NCI-H226 (cell line): ENCODE data around the gene NDST1.
"Not testable (repeated sequence)": the region's sequence is repeated elsewhere in the genome, so short reads cannot be mapped to it uniquely, and the experiment has no call there.

Experiments
- DNase-seq: peaks from one replicate; pipeline ENCODE4 v3.0.0-alpha.2; 2015

The NDST1 gene

DNA sequence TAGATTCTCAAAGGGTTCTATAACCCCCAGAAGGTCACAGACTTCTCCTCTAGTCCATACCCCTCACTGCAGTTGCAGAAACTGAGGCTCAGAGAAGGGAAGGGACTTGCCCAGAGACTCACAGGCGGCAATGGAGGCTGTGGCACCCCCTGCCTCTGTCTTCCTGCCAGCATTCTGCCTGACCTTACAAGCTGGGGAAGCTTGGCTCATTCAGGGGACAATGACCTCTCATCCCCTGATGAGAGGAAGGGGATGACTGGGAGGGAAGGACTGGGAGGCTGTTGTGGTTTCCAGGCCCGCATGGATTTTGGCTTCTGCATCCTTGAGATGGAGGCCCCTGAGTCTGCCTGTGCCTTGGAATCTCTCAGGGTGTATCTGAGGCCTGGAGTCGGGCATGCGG is 897 bp downstream of the NDST1 start:
- no peak for DNase-seq

GRCh38 chr5:150509992-150510391 is 2.1 kb downstream of the NDST1 start:
- DNase-seq: no peak

DNA sequence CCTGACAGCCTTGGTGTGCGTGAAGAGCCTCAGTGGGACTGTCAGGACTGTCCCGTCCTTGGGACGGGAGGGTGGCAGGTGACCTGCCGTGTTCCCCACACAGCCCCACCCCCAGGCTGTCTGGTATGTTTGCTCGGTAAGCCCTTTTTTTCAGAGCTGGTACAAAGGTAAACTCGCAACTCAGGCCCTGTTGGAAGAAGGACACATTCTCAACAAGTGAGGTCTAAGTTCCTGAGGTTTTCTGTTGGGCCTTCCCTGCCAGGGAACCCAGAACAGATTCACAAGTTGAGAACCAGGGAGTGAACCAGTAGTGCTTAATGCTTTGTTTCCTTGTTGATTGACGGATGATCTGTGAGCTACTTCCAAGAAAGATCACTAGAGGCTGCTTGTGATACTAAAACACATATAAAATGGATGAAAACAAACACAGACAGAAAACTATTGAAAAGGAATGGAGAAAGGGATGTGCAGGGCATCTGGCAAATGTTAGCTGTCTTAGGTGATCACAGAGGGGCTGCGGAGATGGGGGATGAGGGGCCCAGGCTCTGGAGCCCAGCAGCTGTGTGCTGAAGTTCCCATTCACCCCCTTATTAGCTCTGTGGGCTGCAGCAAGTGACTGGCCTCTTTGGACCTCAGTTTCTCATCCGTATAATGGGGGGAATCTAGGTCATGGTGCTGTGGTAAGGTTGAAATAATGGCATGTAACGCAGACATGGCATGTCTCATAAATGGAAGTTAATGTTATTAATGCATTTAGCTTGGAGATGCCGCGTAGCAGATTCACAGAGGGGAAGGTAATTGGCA is 2.7 kb downstream of the NDST1 start:
- no peak for DNase-seq

- DNase-seq: peak; percentile 91
Measured at GRCh38 chr5:150511578-150512367, 3.8 kb downstream of the NDST1 start.

GRCh38 chr5:150512368-150512747 is 4.4 kb downstream of the NDST1 start:
- no peak for DNase-seq

GRCh38 chr5:150513375-150514309 is 5.7 kb downstream of the NDST1 start:
- no peak for DNase-seq

- peak; percentile 86 for DNase-seq
Measured at GRCh38 chr5:150514708-150515211, 6.8 kb downstream of the NDST1 start.

DNA sequence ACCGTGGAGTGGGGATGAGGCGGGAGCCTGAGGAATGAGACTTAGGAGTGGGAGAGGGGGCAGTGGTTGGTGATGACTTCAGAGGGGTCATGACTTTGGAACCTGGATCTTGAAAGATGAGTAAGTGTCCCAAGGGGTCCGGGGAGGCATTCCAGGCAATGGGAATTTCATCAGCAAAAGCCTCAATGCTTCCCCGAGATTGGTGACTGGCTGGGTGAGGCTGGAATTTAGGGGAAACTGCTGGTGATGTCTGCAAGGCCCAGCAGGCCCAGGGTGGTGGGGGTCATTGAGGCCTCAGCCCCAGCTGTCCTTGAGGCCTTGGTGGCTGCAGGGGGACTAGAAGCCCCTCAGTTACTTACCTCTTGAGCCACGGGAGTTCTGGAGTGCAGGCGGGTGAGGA is 7.5 kb downstream of the NDST1 start:
- peak; percentile 90 for DNase-seq

- peak; percentile 89 for DNase-seq
Measured at GRCh38 chr5:150516011-150516410, 8.1 kb downstream of the NDST1 start.

DNA sequence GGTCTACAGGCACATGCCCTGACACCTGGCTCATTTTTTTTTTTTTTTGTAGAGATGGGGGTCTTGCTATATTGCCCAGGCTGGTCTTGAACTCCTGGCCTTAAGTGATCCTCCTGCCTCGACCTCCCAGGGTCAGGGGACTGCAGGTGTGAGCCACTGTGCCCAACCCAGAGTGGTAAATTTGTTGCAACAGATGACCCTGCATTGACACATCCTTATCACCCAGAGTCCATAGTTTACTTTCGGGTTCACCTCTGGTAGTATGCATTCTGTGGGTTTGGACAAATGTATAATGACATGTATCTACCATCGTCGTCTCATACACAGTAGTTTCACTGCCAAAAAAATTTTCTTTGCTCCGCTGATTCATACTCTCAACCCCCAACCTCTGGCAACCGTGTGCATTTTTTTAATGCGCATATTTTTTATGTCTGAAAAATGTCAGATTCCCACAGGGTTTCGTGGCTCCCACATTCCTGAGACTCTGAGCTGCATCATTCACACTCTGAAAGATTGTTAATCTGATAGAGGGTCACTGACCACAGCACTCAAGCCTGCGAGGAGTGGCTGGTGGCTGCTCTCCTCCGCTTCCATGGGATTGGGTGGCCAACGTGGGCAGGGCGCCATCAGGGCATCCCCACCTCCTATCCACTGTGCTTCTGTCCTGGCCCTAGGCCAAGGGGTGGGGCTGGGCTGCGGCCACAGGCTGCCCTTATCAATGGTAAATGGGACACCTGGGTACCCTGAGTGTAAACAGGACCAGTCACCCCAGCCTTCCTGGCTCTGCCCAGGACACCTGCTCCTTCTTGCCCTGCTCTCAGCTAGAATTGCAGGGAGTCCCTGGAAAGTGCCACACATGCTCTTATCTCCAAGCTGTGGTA is 9.6 kb downstream of the NDST1 start:
- peak; percentile 98 for DNase-seq

DNA sequence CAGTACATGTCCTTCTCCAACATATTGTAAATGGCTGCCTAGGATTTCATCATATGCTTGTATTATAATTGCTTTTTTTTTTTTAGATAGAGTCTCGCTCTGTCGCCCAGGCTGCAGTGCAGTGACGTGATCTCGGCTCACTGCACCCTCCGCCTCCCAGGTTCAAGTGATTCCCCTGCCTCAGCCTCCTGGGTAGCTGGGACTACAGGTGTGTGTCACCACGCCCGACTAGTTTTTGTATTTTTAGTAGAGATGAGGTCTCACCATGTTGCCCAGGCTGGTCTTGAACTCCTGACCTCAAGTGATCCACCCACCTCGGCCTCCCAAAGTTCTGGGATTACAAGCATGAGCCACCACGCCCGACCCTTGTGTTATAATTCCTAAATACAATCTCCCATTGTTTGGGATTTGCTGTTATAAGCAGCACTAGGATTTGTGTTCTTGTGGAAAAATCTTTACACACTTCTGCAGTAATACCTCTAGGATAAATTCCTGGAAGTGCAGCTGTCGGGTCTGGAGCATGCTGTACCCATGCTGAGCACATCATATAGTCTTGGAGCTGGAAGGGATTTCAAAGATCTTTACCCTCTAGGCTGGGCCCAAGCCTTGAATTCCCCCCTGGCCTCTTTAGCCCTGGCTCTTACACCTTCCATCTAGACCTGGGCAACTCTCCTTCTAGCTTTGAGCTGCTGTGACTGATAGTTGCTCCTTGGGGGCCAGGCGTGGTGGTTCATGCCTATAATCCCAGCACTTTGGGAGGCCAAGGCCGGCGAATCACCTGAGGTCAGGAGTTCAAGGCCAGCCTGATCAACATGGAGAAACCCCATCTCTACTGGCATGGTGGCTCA is 11.0 kb downstream of the NDST1 start:
- DNase-seq: not testable (repeated sequence)

DNA sequence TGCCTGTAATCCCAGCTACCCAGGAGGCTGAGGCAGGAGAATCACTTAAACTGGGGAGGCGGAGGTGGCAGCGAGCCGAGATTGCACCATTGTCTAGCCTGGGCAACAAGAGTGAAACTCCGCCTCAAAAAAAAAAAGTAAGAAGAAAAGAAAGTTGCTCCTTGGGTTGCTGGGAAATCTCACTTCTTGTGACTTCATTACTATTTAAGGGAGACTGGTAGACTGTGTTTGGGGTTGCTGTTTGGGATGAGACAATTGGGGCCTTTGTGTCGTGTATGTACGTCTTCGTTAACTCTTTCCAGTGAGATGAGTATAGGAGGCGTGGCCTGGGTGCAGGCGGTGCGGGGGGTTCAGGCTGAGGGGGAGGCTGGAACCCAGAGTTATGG is 11.6 kb downstream of the NDST1 start:
- DNase-seq: no peak

DNA sequence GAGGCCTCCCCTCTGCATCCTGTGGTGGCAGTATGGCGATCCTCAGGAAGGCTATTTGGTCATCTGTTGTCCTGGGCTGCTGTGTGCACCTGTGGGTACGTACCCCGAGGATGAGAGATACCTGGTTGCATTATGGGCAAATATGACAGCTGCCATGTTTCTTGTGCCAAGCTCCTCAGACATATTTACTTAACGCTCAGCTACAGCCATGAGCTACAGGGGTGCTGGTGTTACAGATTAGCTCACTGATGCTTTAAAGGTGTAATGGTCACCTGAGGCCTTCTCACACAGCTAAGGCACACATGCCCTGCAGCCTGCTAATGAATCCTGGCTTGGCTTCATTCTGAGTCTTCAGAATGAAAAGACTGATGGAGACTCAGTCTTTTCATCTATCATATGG is 12.0 kb downstream of the NDST1 start:
- no peak for DNase-seq

- DNase-seq: no peak
Measured at GRCh38 chr5:150520747-150521521, 13.0 kb downstream of the NDST1 start.

- no peak for DNase-seq
Measured at GRCh38 chr5:150521522-150521817, 13.5 kb downstream of the NDST1 start.

- no peak for DNase-seq
Measured at GRCh38 chr5:150521939-150522503, 14.1 kb downstream of the NDST1 start.

DNA sequence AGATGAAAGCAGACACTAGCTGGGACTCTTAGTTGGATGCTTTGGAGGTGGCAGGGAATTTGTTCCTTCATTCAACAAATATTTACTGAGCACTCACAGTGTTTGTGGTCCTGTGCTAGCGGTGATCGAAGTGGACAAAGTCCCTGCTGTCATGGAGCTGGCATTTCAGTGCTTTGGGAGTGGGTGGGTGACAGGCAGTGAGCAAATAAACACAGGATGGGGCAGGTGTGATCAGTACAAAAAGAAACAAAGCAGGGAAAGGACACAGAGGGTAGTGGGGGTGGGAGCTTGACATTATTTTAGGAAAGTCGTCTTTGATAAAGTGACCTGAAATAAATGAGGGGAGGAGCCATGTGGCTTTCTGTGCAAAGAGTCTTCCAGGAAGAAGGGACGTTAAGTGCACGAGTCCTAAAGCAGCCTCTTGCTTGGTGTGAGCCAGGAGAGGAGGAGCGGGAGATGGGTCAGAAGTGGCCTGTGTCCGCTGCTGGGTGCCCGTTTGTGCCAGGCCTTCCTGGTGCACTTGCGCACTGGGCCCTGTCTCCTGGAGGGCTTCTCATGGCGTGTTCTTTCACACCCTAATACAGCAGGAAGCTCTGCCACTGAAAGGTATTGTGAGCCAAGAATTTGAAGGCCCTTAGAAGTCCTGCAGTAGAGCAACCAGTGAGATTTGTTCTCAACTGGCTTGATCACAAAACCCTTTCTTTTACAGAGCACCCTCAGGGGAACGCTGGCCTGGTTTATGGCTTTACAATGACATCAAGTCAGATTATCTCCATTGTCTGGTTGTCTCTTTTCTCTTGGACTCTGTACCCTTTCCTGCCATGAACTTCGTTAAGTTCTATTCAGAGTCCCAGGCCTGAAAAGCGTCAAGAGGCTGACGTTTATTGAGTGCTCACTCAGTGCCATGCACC is 14.8 kb downstream of the NDST1 start:
- no peak for DNase-seq

GRCh38 chr5:150523472-150524350 is 15.8 kb downstream of the NDST1 start:
- DNase-seq: peak; percentile 37
